ENCODE results near the gene PSAPL1. TPM values are rescaled to one million over a fixed set of nuclear protein-coding genes. Genes with fewer than 3 reads are reported as not detected.

PSAPL1 gene
- total RNA-seq, 1 experiment from 2014 or later = 0.15 TPM

DNA sequence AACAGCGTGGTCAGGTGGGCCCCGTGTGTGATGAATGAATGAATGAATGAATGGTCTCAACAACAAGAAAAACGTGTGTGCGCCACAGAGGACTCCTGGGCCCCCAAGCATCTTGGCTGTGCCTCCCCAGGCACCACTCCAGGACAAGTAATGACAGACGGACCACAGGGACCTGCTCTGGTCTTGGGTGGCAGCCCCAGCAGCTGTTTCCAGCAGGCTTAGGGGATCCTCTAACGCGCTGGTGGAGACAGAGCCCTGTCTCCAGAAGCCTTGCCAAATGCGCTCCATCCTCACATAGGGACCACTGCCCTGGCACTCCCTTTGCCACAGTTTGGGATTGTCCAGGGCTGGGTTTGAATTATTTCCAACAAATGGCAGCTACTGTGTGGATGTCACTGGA, 39.1 kb downstream of the PSAPL1 start:
- no peak overlapping the region for H3K4me3 ChIP-seq
- H3K9me2 ChIP-seq (ENCODE audit: insufficient read depth) = no peaks in the 10 kb centered on the region
- no peaks in the 10 kb centered on the region for H3F3A ChIP-seq (ENCODE audit: insufficient read depth, low read depth)
- no peaks in the 10 kb centered on the region for H3K27me3 ChIP-seq (ENCODE audit: insufficient read depth, low read depth)
- intact Hi-C loops (cut with micrococcal nuclease; ENCODE audit: unreplicated experiment) = no loop called here
- ChIA-PET CTCF (no interaction called here), POLR2A (ENCODE audit: unreplicated experiment) (no interaction called here)
- DNase-seq = no peak
- no peak overlapping the region for H3K27ac ChIP-seq
- no peak overlapping the region for H2AFZ ChIP-seq
- no peak overlapping the region for H3K4me2 ChIP-seq
- H4K20me1 ChIP-seq (ENCODE audit: insufficient read depth) = no peaks in the 10 kb centered on the region
- H3K9me3 ChIP-seq (ENCODE audit: insufficient read depth, low read depth) = no peaks in the 10 kb centered on the region
- H3K36me3 ChIP-seq (ENCODE audit: low read depth) = no peaks in the 10 kb centered on the region
- no TSS peak for BruUV-seq (replicated peaks)
- TF ChIP-seq, protein P1, sequence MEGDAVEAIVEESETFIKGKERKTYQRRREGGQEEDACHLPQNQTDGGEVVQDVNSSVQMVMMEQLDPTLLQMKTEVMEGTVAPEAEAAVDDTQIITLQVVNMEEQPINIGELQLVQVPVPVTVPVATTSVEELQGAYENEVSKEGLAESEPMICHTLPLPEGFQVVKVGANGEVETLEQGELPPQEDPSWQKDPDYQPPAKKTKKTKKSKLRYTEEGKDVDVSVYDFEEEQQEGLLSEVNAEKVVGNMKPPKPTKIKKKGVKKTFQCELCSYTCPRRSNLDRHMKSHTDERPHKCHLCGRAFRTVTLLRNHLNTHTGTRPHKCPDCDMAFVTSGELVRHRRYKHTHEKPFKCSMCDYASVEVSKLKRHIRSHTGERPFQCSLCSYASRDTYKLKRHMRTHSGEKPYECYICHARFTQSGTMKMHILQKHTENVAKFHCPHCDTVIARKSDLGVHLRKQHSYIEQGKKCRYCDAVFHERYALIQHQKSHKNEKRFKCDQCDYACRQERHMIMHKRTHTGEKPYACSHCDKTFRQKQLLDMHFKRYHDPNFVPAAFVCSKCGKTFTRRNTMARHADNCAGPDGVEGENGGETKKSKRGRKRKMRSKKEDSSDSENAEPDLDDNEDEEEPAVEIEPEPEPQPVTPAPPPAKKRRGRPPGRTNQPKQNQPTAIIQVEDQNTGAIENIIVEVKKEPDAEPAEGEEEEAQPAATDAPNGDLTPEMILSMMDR (conservative IDR thresholded peaks at IDR 0.05) = no peak
- TF ChIP-seq EZH2 (IDR thresholded peaks at IDR 0.05; ENCODE audit: low read depth) = no peak
- no peaks in the 10 kb centered on the region for H3K4me1 ChIP-seq (replicated peaks; ENCODE audit: insufficient read depth)
- H3K79me2 ChIP-seq (ENCODE audit: low read depth) = no peaks in the 10 kb centered on the region

DNA sequence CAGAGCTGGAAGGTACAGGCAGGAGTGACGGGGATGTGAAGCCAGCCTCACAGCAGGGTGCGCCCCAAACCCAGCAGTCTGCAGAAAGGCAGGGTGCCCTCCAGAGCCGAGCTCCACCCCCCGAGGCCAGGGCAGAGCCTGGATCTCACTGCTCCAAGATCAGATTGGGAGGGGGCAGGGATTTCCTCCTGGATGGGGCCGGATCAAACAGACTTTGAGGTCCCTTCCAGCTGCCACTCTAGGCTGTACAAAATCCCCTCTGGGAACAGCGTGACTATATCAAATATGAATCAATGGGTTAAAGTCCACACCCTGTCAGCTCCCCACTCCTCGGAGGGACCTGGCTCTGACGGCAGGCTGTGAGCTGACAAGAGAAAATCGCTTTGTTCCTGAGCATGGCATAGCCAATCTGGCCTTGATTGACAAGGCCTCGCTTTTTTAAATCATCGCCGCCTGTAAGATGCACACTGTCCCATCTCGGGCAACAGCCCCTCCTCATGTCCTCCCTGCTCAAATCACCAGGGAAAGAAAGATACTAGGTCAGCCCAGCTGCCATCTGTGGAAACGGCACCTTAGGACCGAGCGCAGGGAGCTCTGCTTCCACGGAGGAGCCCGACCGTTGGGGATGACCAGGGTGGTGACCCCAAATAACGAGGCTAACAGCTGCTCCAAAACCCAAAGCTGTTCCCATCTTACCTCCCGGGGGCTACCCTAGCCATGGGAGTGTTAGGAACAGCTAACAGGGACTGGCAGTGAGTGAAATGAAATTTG, 39.9 kb downstream of the PSAPL1 start:
- intact Hi-C loops (cut with micrococcal nuclease; ENCODE audit: unreplicated experiment) = no loop called here

DNA sequence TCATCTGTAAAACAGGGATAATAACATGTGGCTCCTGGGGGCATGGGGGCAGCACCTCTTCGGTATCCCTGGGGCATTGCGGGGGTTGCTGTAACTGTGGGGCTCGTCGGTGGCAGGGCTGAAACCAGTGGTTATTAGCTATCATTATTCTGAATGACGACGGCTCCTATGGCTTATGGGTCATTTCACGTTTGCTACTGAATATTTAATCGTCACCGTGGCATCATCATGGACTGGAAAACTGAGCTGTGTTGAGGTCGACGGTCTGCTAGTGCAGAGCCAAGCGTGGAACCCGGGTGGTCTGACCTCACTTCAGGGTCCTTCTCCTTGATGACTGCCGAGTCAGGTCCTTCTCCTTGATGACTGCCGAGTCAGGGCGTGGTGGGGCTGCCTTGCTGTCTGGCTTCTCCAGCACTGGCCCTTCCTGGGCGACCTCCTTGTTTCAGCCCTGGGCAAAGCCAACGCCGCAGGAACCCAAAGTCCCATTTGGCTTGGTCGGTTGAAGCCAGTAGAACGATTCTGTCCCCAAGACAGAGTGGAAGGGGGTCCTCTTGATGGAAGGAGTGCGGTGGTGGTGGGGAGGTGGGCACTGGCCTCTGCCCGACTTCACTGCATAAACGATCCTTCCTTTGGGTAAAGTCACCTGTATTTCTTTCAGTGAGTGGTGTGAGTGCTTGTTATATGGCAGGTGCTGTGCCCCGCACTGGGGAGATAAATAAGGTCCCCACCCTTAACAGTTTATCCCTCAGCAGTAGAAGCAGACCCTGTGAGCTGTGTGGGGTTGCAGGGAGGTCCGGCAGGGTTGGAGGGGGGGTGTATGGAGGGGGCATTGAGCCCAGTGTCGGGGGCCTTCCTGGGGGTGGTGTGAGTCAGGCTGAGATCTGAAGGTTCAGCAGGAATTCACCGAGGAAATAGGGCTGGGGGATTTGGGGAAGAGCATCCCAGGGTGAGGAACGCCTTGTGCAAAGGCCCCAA, 40.8 kb downstream of the PSAPL1 start:
- no peak overlapping the region for H3K4me2 ChIP-seq
- no peak for DNase-seq
- H2AFZ ChIP-seq = no peak overlapping the region
- H3K36me3 ChIP-seq (ENCODE audit: low read depth) = no peaks in the 10 kb centered on the region
- H3K4me3 ChIP-seq = no peak overlapping the region
- no peaks in the 10 kb centered on the region for H3K27me3 ChIP-seq (ENCODE audit: insufficient read depth, low read depth)
- TF ChIP-seq, protein P1 (conservative IDR thresholded peaks at IDR 0.05) = no peak
- TF ChIP-seq EZH2 (IDR thresholded peaks at IDR 0.05; ENCODE audit: low read depth) = no peak
- intact Hi-C loops (cut with micrococcal nuclease; ENCODE audit: unreplicated experiment) = no loop called here
- H3K27ac ChIP-seq = no peak overlapping the region
- CTCF ChIA-PET = no interaction called here
- H3K9me2 ChIP-seq (ENCODE audit: insufficient read depth) = no peaks in the 10 kb centered on the region
- no peaks in the 10 kb centered on the region for H4K20me1 ChIP-seq (ENCODE audit: insufficient read depth)
- H3F3A ChIP-seq (ENCODE audit: insufficient read depth, low read depth) = no peaks in the 10 kb centered on the region
- POLR2A ChIA-PET (ENCODE audit: unreplicated experiment) = no interaction called here
- H3K4me1 ChIP-seq (replicated peaks; ENCODE audit: insufficient read depth) = no peaks in the 10 kb centered on the region
- no TSS peak for BruUV-seq (replicated peaks)
- H3K9me3 ChIP-seq (ENCODE audit: insufficient read depth, low read depth) = no peaks in the 10 kb centered on the region
- no peaks in the 10 kb centered on the region for H3K79me2 ChIP-seq (ENCODE audit: low read depth)

More for the DNA sequence above, 39.9 kb downstream of the PSAPL1 start:
- ChIA-PET CTCF (interaction anchor here (0.6 kb wide), 1 partner anchor 526 kb away, joined by 5 read pairs; no protein-coding TSS in a partner anchor), POLR2A (ENCODE audit: unreplicated experiment) (no interaction called here)
- no peaks in the 10 kb centered on the region for H3K9me2 ChIP-seq (ENCODE audit: insufficient read depth)
- H3K9me3 ChIP-seq (ENCODE audit: insufficient read depth, low read depth) = no peaks in the 10 kb centered on the region
- H3K4me1 ChIP-seq (replicated peaks; ENCODE audit: insufficient read depth) = no peaks in the 10 kb centered on the region
- H3K4me3 ChIP-seq = no peak overlapping the region
- BruUV-seq (replicated peaks) = no TSS peak
- no peak overlapping the region for H2AFZ ChIP-seq
- no peaks in the 10 kb centered on the region for H3K27me3 ChIP-seq (ENCODE audit: insufficient read depth, low read depth)
- no peaks in the 10 kb centered on the region for H3K79me2 ChIP-seq (ENCODE audit: low read depth)
- no peak overlapping the region for H3K4me2 ChIP-seq
- H4K20me1 ChIP-seq (ENCODE audit: insufficient read depth) = no peaks in the 10 kb centered on the region
- no peaks in the 10 kb centered on the region for H3F3A ChIP-seq (ENCODE audit: insufficient read depth, low read depth)
- DNase-seq = no peak
- TF ChIP-seq, protein P1 (conservative IDR thresholded peaks at IDR 0.05) = no peak
- no peak for TF ChIP-seq EZH2 (IDR thresholded peaks at IDR 0.05; ENCODE audit: low read depth)
- H3K27ac ChIP-seq = no peak overlapping the region
- no peaks in the 10 kb centered on the region for H3K36me3 ChIP-seq (ENCODE audit: low read depth)

All from PC-9 (cell line).